AG10803 (cell line): ENCODE measurements around the gene PEPD.

Experiments used
- DNase-seq: peaks from one replicate; pipeline ENCODE4 v3.0.0; 2010; ENCODE audit warnings: low read depth
- H3K4me3 ChIP-seq: 2 replicates; pipeline ENCODE4 v1.5.1; 2011; ENCODE audit warnings: mild to moderate bottlenecking, low read length, control low read depth
- CTCF ChIP-seq: conservative IDR thresholded peaks from 2 replicates; pipeline ENCODE4 v1.5.1; 2011; ENCODE audit warnings: mild to moderate bottlenecking, low read length, control low read depth, inconsistent platforms

The PEPD gene

DNA sequence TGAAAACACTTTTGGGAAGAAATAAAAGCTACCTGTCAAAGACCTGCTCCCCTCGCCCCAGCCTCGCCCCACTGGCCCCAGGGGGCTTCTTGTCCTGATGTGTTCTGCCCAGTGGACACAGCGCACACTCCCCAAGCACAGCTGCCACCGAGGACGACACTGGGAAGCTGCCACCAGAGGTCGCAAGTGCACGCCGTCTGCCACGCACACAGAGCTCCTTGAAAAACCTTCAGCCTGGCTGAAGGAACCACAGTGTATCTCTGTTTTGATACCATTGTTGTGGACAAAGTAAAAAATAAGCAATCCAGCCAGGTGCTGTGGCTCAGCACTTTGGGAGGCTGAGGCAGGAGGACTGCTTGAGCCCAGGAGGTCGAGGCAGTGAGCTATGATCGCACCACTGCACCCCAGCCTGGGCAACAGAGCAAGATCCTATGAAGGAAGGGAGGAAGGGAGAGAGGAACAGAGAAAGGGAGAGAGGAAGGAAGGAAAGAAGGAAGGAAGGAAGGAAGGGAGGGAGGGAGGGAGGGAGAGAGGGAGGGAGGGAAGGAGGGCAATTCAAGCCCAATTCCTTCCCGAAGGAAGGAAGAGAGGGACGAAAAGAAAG is 90.8 kb downstream of the PEPD start:
- peak; percentile 62 for DNase-seq
- peak; percentile 84 for TF ChIP-seq CTCF
- no peak overlapping the region for H3K4me3 ChIP-seq

GRCh38 chr19:33429891-33430673 is 91.5 kb downstream of the PEPD start:
- TF ChIP-seq CTCF = no peak
- DNase-seq = no peak
- no peak overlapping the region for H3K4me3 ChIP-seq

DNA sequence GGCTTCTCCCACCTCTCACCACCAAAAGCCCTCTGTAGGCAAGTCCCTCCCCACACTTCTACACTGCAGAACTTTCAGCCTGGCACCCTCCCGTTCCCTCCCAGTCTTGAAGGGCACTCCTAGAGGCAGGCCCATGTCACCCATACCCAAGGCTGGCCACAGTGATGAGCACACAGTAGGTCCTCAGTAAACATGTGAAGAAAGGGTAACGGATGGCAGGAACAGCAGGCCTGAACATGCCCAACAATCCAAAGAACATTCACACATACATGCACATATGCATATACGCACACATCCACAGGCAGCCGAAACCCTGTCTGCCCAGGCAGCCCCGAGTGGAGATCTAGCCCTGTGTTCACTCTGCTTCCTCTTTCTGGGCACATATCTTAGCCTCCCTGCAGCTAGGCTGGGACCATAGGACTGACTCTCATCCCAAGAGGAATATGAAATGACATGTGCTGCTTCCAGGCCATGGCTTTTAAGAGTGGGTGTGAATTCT is 92.9 kb downstream of the PEPD start:
- no peak overlapping the region for H3K4me3 ChIP-seq
- TF ChIP-seq CTCF = no peak
- DNase-seq = no peak

DNA sequence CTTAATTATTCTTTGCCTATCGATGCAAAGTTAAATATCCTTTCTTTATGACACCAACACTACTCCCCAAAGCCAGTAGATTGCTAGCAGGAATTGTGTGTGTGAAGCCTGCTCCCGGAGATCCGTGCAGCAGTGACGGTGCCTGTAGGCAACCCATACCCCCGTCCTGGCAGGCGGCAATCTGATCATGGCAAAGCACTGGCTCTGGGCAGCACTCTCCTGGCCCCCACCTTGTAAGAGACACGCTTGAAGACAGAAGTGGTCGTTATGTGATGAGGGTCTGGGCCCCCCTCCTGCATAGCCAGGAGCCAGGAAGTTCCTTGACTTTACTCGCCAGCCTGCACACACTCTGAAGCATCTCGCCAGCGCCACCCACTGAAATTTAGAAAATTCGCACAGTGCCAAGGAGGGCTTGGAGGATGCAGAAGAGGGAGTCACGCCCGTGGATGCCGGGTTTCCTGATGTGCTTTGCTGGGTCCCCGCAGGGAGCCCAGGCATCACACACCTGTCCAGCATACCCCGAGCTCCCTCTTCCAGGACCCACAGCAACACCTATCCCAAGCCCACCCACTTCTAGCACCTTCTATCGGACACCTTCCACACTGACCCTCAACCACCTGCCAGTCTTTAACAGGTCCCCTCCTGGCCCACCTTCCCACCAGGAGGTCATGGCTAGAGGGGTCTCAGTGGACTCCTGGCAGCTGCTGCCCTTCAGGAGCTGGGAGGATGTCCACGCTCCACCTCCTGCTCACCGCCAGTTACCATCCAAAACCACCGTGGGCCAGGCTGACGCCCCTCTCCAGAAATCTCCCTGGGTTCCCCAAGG is 93.6 kb downstream of the PEPD start:
- no peak for DNase-seq
- no peak for TF ChIP-seq CTCF

DNA sequence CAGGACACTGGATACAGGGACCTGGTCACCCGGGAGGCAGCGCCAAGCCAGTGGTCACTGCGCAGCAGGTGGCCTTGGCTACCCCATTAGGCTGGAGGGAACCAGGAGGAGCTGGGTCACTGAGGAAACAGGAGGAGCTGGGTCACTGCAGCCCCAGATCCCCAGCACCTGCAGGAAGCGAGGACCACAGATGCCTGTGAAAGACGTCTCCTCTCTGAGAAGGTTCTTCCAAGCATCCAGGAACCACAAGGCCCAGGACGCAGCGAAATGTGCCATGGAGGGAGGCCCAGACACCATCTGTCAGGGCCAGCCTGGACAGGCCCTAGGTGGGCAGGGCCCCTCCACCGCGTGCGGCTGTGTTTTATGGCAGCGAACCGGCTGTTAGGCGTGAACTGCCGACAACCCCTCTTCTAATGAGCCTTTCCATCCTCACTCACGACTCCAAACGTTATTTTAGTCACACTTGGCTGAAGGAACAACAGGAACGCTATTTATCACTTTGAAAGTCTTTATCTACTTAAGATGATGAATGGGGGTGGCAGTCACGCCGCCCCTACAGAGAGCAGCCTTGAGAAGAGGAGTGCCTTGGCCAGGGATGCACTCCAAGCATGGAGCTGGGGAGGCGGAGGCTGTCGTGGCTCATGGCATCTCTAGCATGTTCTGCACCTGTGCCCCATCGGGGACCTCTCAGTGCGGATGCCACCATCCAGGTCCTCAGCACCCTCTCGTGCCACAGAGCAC is 94.8 kb downstream of the PEPD start:
- no peak for DNase-seq
- no peak for TF ChIP-seq CTCF
- H3K4me3 ChIP-seq = no peak overlapping the region

More for the DNA sequence above, 93.6 kb downstream of the PEPD start:
- no peak overlapping the region for H3K4me3 ChIP-seq

- no peak for DNase-seq
- no peak for TF ChIP-seq CTCF
These were observed 97.4 kb downstream of the PEPD start for GRCh38 chr19:33424181-33424580.

More at GRCh38 chr19:33424181-33424580, 97.4 kb downstream of the PEPD start:
- H3K4me3 ChIP-seq = no peak overlapping the region
